ENCODE results near the gene URB1.
"Not testable (repeated sequence)": the region's sequence is repeated elsewhere in the genome, so short reads cannot be mapped to it uniquely, and the experiment has no call there.

Gene URB1

GRCh38 chr21:32392880-32393676 is at the start of gene URB1:
TSS of gene URB1 (minus strand) at chr21:32393012. CDS start at chr21:32392910, 102 bp downstream.
- peak; percentile 97 for DNase-seq

GRCh38 chr21:32437729-32438128 is 44.9 kb upstream of the URB1 start:
- DNase-seq = no peak

GRCh38 chr21:32432982-32433660 is 40.3 kb upstream of the URB1 start:
- DNase-seq = not testable (repeated sequence)

- DNase-seq = no peak
These were observed 35.3 kb upstream of the URB1 start for GRCh38 chr21:32427958-32428623.

GRCh38 chr21:32426592-32427051 is 33.8 kb upstream of the URB1 start:
- no peak for DNase-seq

- DNase-seq = no peak
These were observed 33.3 kb upstream of the URB1 start for GRCh38 chr21:32426066-32426465.

GRCh38 chr21:32425628-32426027 is 32.8 kb upstream of the URB1 start:
- no peak for DNase-seq

- DNase-seq = no peak
These were observed 31.9 kb upstream of the URB1 start for GRCh38 chr21:32424674-32425073.

- no peak for DNase-seq
These were observed 31.4 kb upstream of the URB1 start for GRCh38 chr21:32424191-32424535.

- DNase-seq = no peak
These were observed 30.7 kb upstream of the URB1 start for GRCh38 chr21:32423320-32424190.

GRCh38 chr21:32422064-32422463 is 29.3 kb upstream of the URB1 start:
- DNase-seq = no peak

- no peak for DNase-seq
These were observed 25.3 kb upstream of the URB1 start for GRCh38 chr21:32418146-32418545.

GRCh38 chr21:32415451-32416398 is 22.9 kb upstream of the URB1 start:
- DNase-seq = no peak

- no peak for DNase-seq
These were observed 22.0 kb upstream of the URB1 start for GRCh38 chr21:32414579-32415358.

GRCh38 chr21:32413697-32414578 is 21.1 kb upstream of the URB1 start:
- DNase-seq = no peak

GRCh38 chr21:32413015-32413504 is 20.2 kb upstream of the URB1 start:
- no peak for DNase-seq

GRCh38 chr21:32412162-32413014 is 19.6 kb upstream of the URB1 start, which contains the start of gene EVA1C:
TSS of gene EVA1C (plus strand) at chr21:32412706. CDS start at chr21:32412854, 148 bp downstream.
- DNase-seq = peak; percentile 68
